SU-DHL-6 (cell line): ENCODE results near the gene CDKAL1.
"Not testable (repeated sequence)": the region's sequence is repeated elsewhere in the genome, so short reads cannot be mapped to it uniquely, and the experiment has no call there.

Experiments
- H2AFZ ChIP-seq: fragments of 200-600 bp; sonication (generic); 2 replicates; pipeline ENCODE4 v1.6.1; 2014; ENCODE audit warnings: low read depth, mild to moderate bottlenecking, moderate library complexity, mixed read lengths, antibody characterized with exemption, low read length; ENCODE audit not compliant: severe bottlenecking
- H3F3A ChIP-seq: fragments of 200-600 bp; shearing (Covaris generic); 2 replicates; pipeline ENCODE4 v1.6.0; 2016; ENCODE audit warnings: antibody characterized with exemption, mild to moderate bottlenecking; ENCODE audit not compliant: insufficient read depth
- H3K27ac ChIP-seq: fragments of 200-600 bp; sonication (generic); 2 replicates; pipeline ENCODE4 v1.5.1; 2016; ENCODE audit warnings: low read depth, mild to moderate bottlenecking, low read length, moderate library complexity, mixed read lengths
- H3K27me3 ChIP-seq: fragments of 200-600 bp; sonication (generic), shearing (Covaris generic); 2 replicates; pipeline ENCODE4 v1.6.0; 2014; ENCODE audit warnings: mild to moderate bottlenecking, low read length
- H3K36me3 ChIP-seq: fragments of 200-600 bp; sonication (generic); 2 replicates; pipeline ENCODE4 v1.6.1; 2014; ENCODE audit warnings: mild to moderate bottlenecking, low read length, mixed read lengths
- H3K4me2 ChIP-seq: fragments of 300-600, 200-600 bp; shearing (Covaris generic), sonication (generic); 2 replicates; pipeline ENCODE4 v1.6.0; 2014; ENCODE audit warnings: low read length, low read depth, mild to moderate bottlenecking; ENCODE audit not compliant: poor library complexity, severe bottlenecking
- H3K4me3 ChIP-seq: fragments of 200-600 bp; sonication (generic); 2 replicates; pipeline ENCODE4 v1.5.1; 2014; ENCODE audit warnings: antibody characterized with exemption, low read length, mild to moderate bottlenecking, mixed read lengths; ENCODE audit not compliant: insufficient read depth, poor library complexity, severe bottlenecking
- H3K79me2 ChIP-seq: fragments of 200-600 bp; sonication (generic); 2 replicates; pipeline ENCODE4 v1.6.1; 2014; ENCODE audit warnings: mild to moderate bottlenecking, low read length, moderate library complexity; ENCODE audit not compliant: insufficient read depth
- H3K9ac ChIP-seq: fragments of 200-600 bp; sonication (generic); 2 replicates; pipeline ENCODE4 v1.7.0; 2014; ENCODE audit warnings: mild to moderate bottlenecking, low read length
- H3K9me2 ChIP-seq: fragments of 200-600 bp; sonication (generic); replicated peaks from 2 replicates; pipeline ENCODE4 v1.6.1; 2014; ENCODE audit warnings: low read length; ENCODE audit not compliant: insufficient read depth
- H3K9me3 ChIP-seq: fragments of 200-600 bp; sonication (generic); 2 replicates; pipeline ENCODE4 v1.6.1; 2014; ENCODE audit warnings: low read length, mixed read lengths; ENCODE audit not compliant: insufficient read depth
- H4K20me1 ChIP-seq: fragments of 200-600 bp; sonication (generic); 2 replicates; pipeline ENCODE4 v1.6.1; 2014; ENCODE audit warnings: low read depth, mild to moderate bottlenecking, antibody characterized with exemption, low read length, moderate library complexity, mixed read lengths
- EZH2phosphoT487 ChIP-seq: fragments of 200-600 bp; sonication (generic), shearing (Covaris generic); conservative IDR thresholded peaks from 2 replicates; pipeline ENCODE4 v1.6.1; 2018; ENCODE audit warnings: mild to moderate bottlenecking, antibody characterized with exemption, low read length, moderate library complexity, mixed read lengths
- TF ChIP-seq, protein P1 (sequence below): fragments of 200-600 bp; sonication (generic); IDR thresholded peaks from one replicate; pipeline ENCODE4 v1.5.1; 2017; ENCODE audit warnings: antibody characterized with exemption, mild to moderate bottlenecking, low read length, moderate library complexity; ENCODE audit not compliant: insufficient read depth, poor library complexity, severe bottlenecking

Gene CDKAL1

GRCh38 chr6:20644667-20645370, 110.6 kb downstream of the CDKAL1 start:
- no peaks in the 10 kb centered on the region for H3K9me3 ChIP-seq
- no peaks in the 10 kb centered on the region for H3K9me2 ChIP-seq
- H3K9ac ChIP-seq, result no peak overlapping the region
- no peaks in the 10 kb centered on the region for H4K20me1 ChIP-seq
- H3K36me3 ChIP-seq, result peaks cover 6% of the 10 kb centered on the region; the same call in 1 of the 2 replicates
- TF ChIP-seq, protein P1, sequence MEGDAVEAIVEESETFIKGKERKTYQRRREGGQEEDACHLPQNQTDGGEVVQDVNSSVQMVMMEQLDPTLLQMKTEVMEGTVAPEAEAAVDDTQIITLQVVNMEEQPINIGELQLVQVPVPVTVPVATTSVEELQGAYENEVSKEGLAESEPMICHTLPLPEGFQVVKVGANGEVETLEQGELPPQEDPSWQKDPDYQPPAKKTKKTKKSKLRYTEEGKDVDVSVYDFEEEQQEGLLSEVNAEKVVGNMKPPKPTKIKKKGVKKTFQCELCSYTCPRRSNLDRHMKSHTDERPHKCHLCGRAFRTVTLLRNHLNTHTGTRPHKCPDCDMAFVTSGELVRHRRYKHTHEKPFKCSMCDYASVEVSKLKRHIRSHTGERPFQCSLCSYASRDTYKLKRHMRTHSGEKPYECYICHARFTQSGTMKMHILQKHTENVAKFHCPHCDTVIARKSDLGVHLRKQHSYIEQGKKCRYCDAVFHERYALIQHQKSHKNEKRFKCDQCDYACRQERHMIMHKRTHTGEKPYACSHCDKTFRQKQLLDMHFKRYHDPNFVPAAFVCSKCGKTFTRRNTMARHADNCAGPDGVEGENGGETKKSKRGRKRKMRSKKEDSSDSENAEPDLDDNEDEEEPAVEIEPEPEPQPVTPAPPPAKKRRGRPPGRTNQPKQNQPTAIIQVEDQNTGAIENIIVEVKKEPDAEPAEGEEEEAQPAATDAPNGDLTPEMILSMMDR, result no peak
- no peak for TF ChIP-seq EZH2phosphoT487
- H3K79me2 ChIP-seq, result no peaks in the 10 kb centered on the region
- H3K4me2 ChIP-seq, result no peak overlapping the region
- no peak overlapping the region for H3K27ac ChIP-seq
- H3K4me3 ChIP-seq, result no peak overlapping the region
- H3K27me3 ChIP-seq, result no peaks in the 10 kb centered on the region
- no peaks in the 10 kb centered on the region for H3F3A ChIP-seq
- no peak overlapping the region for H2AFZ ChIP-seq

DNA sequence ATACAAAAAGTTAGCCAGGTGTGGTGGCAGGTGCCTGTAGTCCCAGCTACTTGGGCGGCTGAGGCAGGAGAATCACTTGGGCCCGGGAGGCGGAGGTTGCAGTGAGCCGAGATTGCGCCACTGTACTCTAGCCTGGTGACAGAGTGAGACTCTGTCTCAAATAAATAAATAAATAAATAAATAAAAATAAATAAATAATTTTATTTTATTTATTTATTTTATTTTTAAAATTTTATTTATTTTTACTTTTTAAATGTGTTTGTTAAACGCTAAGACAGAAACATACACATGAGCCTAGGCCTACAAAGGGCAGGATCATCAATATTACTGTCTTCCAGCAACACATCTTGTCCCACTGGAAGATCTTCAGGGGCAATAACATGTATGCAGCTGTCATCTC, 111.3 kb downstream of the CDKAL1 start:
- not testable (repeated sequence) for H3K9ac ChIP-seq, H3K36me3 ChIP-seq, H2AFZ ChIP-seq, H3K27ac ChIP-seq, H3F3A ChIP-seq, H3K4me3 ChIP-seq, H4K20me1 ChIP-seq, H3K79me2 ChIP-seq, H3K27me3 ChIP-seq, H3K9me3 ChIP-seq, H3K4me2 ChIP-seq, H3K9me2 ChIP-seq

- TF ChIP-seq EZH2phosphoT487, result no peak
- TF ChIP-seq, protein P1, result no peak
- Histone ChIP-seq H3K27ac (no peak overlapping the region), H3K79me2 (no peaks in the 10 kb centered on the region), H3K9me3 (no peaks in the 10 kb centered on the region), H3K9me2 (no peaks in the 10 kb centered on the region), H3K9ac (no peak overlapping the region), H3K36me3 (peaks cover 8% of the 10 kb centered on the region; the same call in 1 of the 2 replicates), H2AFZ (no peak overlapping the region), H3F3A (no peaks in the 10 kb centered on the region), H4K20me1 (no peaks in the 10 kb centered on the region), H3K4me3 (no peak overlapping the region), H3K27me3 (no peaks in the 10 kb centered on the region), H3K4me2 (no peak overlapping the region)
Observed at GRCh38 chr6:20647585-20647984, 113.3 kb downstream of the CDKAL1 start.

DNA sequence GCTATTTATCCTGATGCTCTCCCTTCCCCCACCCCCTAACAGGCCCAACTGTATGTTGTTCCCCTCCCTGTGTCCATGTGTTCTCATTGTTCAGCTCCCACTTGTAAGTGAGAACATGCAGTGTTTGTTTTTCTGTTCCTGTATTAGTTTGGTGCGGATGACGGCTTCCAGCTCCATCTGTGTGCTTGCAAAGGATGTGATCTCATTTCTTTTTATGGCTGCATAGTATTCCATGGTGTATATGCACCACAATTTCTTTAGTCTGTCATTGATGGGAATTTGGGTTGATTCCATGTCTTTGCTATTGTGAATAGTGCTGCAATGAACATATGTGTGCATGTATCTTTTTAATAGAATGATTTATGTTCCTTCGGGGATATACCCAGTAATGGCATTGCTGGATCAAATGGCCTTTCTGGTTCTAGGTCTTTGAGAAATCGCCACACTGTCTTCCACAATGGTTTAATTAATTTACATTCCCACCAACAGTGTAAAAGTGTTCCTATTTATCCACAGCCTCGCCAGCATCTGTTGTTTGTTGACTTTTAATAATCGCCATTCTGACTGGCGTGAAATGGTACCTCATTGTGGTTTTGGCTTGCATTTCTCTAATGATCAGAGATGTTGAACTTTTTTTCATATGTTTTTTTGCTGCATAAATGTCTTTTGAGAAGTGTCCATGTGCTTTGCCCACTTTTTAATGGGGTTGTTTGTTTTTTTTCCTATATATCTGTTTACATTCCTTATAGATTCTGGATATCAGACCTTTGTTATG, 115.6 kb downstream of the CDKAL1 start:
- H3K4me2 ChIP-seq, result not testable (repeated sequence)

More for the DNA sequence above, 115.6 kb downstream of the CDKAL1 start:
- H3K9me3 ChIP-seq, H3F3A ChIP-seq, H4K20me1 ChIP-seq, H3K9me2 ChIP-seq, H3K27me3 ChIP-seq, H3K79me2 ChIP-seq, H3K4me3 ChIP-seq, H2AFZ ChIP-seq, H3K27ac ChIP-seq, H3K9ac ChIP-seq: not testable (repeated sequence)
- peaks cover 15% of the 10 kb centered on the region; the same call in 1 of the 2 replicates for H3K36me3 ChIP-seq
